Left renal cortex interstitium (tissue), 4 donors: ENCODE data around the gene KDM6A. TPM values are rescaled to one million over a fixed set of nuclear protein-coding genes. Genes with fewer than 3 reads are reported as not detected.

Experiments
- DNase-seq, 4 donors: peaks; one replicate each; pipeline ENCODE4 v3.0.0-alpha.2; 2013; ENCODE audit warnings: low read depth in 4 of 4, low spot score in 2 of 4, missing footprints in 1 of 4
- polyA plus RNA-seq, 4 donors: library from polyadenylated mRNA; unstranded; fragments of 120-200 nt; gene quantifications; one replicate each; pipeline ENCODE4 v1.2.1, GENCODE V29; 2013; ENCODE audit not compliant: insufficient read length in 4 of 4

KDM6A gene
- polyA plus RNA-seq, 4 donors: 22.4 to 35.3 (median 29.9) TPM

GRCh38 chrX:45150821-45151220, 277.8 kb downstream of the KDM6A start:
- no peak for DNase-seq

- DNase-seq: no peak
Measured at GRCh38 chrX:45154033-45154360, 281.0 kb downstream of the KDM6A start.

- no peak for DNase-seq
Measured at GRCh38 chrX:45154462-45154861, 281.5 kb downstream of the KDM6A start.

- no peak for DNase-seq
Measured at GRCh38 chrX:45157647-45158046, 284.7 kb downstream of the KDM6A start.

Other genes with a start within 250 kb of the KDM6A start
- not detected for gene DUSP21, start 29.2 kb upstream of the KDM6A start, polyA plus RNA-seq